IMR-90 (cell line): ENCODE results near the gene POLE3. TPM values are rescaled to one million over a fixed set of nuclear protein-coding genes. Genes with fewer than 3 reads are reported as not detected.

Source experiments
- ATAC-seq: fragments of 200-7000 bp; cut with Tn5 transposase; 2 replicates; pipeline ENCODE4 v1.9.1; 2020; ENCODE audit warnings: low read depth, mild to moderate bottlenecking, moderate library complexity
- BruUV-seq: library from RNA; stranded (reverse); fragments of 400-500 nt; replicated peaks from 2 replicates; lab custom pipeline; 2021; lab: Mats Ljungman, UMichigan
- CTCF ChIA-PET: fragments of 300-600 bp; formaldehyde crosslinking; extraction: SDS; loops from one replicate; lab custom pipeline; 2021; ENCODE audit warnings: antibody characterized with exemption; lab: Yijun Ruan, JAX
- POLR2A ChIA-PET: fragments of 300-600 bp; sonication (Branson Sonifier 250); formaldehyde crosslinking; loops from one replicate; lab custom pipeline; 2022; ENCODE audit warnings: antibody characterized with exemption; ENCODE audit not compliant: unreplicated experiment; lab: Charles Lee
- DNase-seq: peaks from one replicate; pipeline ENCODE4 v3.0.0; 2013
- H2AFZ ChIP-seq: replicated peaks from 2 replicates; pipeline ENCODE3; 2013; ENCODE audit warnings: low read length, mild to moderate bottlenecking; ENCODE audit not compliant: poor library complexity
- H2AK5ac ChIP-seq: 2 replicates; pipeline ENCODE4 v1.6.1; 2013; ENCODE audit warnings: low read depth, low read length, inconsistent platforms
- H2AK9ac ChIP-seq: replicated peaks from 2 replicates; pipeline ENCODE3; 2013; ENCODE audit warnings: mild to moderate bottlenecking, low read depth, low read length, moderate library complexity; ENCODE audit not compliant: poor library complexity
- H2BK120ac ChIP-seq: 2 replicates; pipeline ENCODE4 v1.6.1; 2013; ENCODE audit warnings: low read depth, low read length, inconsistent platforms
- H2BK15ac ChIP-seq: 3 replicates; pipeline ENCODE4 v1.6.1; 2013; ENCODE audit warnings: low read depth, low read length, inconsistent platforms
- H2BK20ac ChIP-seq: 2 replicates; pipeline ENCODE4 v1.6.1; 2013; ENCODE audit warnings: low read depth, mild to moderate bottlenecking, inconsistent platforms, low read length, moderate library complexity
- H2BK5ac ChIP-seq: 2 replicates; pipeline ENCODE4 v1.6.1; 2013; ENCODE audit warnings: mild to moderate bottlenecking, low read depth, low read length, inconsistent platforms; ENCODE audit not compliant: poor library complexity, severe bottlenecking
- H3K14ac ChIP-seq: replicated peaks from 2 replicates; pipeline ENCODE4 v1.6.1; 2013; ENCODE audit warnings: low read depth, low read length, inconsistent platforms
- H3K18ac ChIP-seq: 2 replicates; pipeline ENCODE4 v1.6.1; 2013; ENCODE audit warnings: low read depth, low read length, control low read depth
- H3K23ac ChIP-seq: 2 replicates; pipeline ENCODE4 v1.6.1; 2013; ENCODE audit warnings: low read depth, low read length, inconsistent platforms
- H3K27ac ChIP-seq: 2 replicates; pipeline ENCODE4 v1.5.1; 2013; ENCODE audit warnings: mild to moderate bottlenecking, control low read depth, low read length; ENCODE audit not compliant: insufficient read depth
- H3K27me3 ChIP-seq: 2 replicates; pipeline ENCODE4 v1.6.1; 2013; ENCODE audit warnings: low read length; ENCODE audit not compliant: control insufficient read depth, insufficient read depth
- H3K36me3 ChIP-seq: 2 replicates; pipeline ENCODE4 v1.6.1; 2013; ENCODE audit warnings: low read length, mixed read lengths; ENCODE audit not compliant: control insufficient read depth, insufficient read depth
- H3K4ac ChIP-seq: 2 replicates; pipeline ENCODE4 v1.6.1; 2013; ENCODE audit warnings: low read depth, low read length, inconsistent platforms
- H3K4me1 ChIP-seq: 2 replicates; pipeline ENCODE4 v1.6.1; 2013; ENCODE audit warnings: low read length, mixed read lengths; ENCODE audit not compliant: control insufficient read depth, insufficient read depth
- H3K4me2 ChIP-seq: 2 replicates; pipeline ENCODE4 v1.6.1; 2013; ENCODE audit warnings: low read depth, mild to moderate bottlenecking, control low read depth, low read length, moderate library complexity
- H3K4me3 ChIP-seq: 2 replicates; pipeline ENCODE4 v1.5.1; 2013; ENCODE audit warnings: low read depth, mild to moderate bottlenecking, control low read depth, low read length, moderate library complexity; ENCODE audit not compliant: insufficient read depth
- H3K56ac ChIP-seq: 2 replicates; pipeline ENCODE4 v1.6.1; 2013; ENCODE audit warnings: low read length, inconsistent platforms; ENCODE audit not compliant: insufficient read depth; ENCODE audit errors: extremely low read depth
- H3K79me1 ChIP-seq, 2 experiments: 2 replicates each; pipeline ENCODE4 v1.6.1; 2013; ENCODE audit warnings: low read length in 2 of 2, inconsistent platforms in 1 of 2, low read depth in 1 of 2
- H3K9ac ChIP-seq: 2 replicates; pipeline ENCODE4 v1.6.1; 2013; ENCODE audit warnings: low read depth, low read length, control low read depth
- H3K9me1 ChIP-seq: 2 replicates; pipeline ENCODE4 v1.6.1; 2013; ENCODE audit warnings: low read length, inconsistent platforms; ENCODE audit not compliant: insufficient read depth
- H3K9me3 ChIP-seq: 2 replicates; pipeline ENCODE4 v1.6.1; 2013; ENCODE audit warnings: low read length; ENCODE audit not compliant: control insufficient read depth, insufficient read depth
- H4K20me1 ChIP-seq: 2 replicates; pipeline ENCODE4 v1.6.1; 2013; ENCODE audit warnings: low read length, inconsistent platforms; ENCODE audit not compliant: insufficient read depth
- H4K5ac ChIP-seq: 2 replicates; pipeline ENCODE4 v1.6.1; 2013; ENCODE audit warnings: mild to moderate bottlenecking, low read depth, low read length, control low read depth
- H4K8ac ChIP-seq, 2 experiments: 2 replicates each; pipeline ENCODE4 v1.6.1; 2013; ENCODE audit warnings: low read depth in 2 of 2, low read length in 2 of 2, control low read depth in 1 of 2, inconsistent platforms in 1 of 2
- H4K91ac ChIP-seq: 2 replicates; pipeline ENCODE4 v1.6.1; 2013; ENCODE audit warnings: low read depth, low read length, inconsistent platforms; ENCODE audit not compliant: insufficient read depth
- BHLHE40 ChIP-seq: fragments of 150-350 bp; IDR thresholded peaks from 2 replicates; pipeline ENCODE4 v1.6.1; 2016; ENCODE audit warnings: mild to moderate bottlenecking, low read depth, low read length
- CEBPB ChIP-seq: IDR thresholded peaks from 2 replicates; pipeline ENCODE4 v1.6.1; 2012; ENCODE audit warnings: low read depth, low read length, improper control_type of control experiment
- CHD1 ChIP-seq: IDR thresholded peaks from 2 replicates; pipeline ENCODE4 v1.6.1; 2012; ENCODE audit warnings: low read depth, low read length, improper control_type of control experiment
- ELK1 ChIP-seq: fragments of 150-350 bp; IDR thresholded peaks from 2 replicates; pipeline ENCODE4 v1.6.1; 2016; ENCODE audit warnings: low read depth, mild to moderate bottlenecking, low read length, moderate library complexity, borderline replicate concordance
- FOS ChIP-seq: fragments of 150-350 bp; IDR thresholded peaks from 2 replicates; pipeline ENCODE4 v1.6.1; 2016; ENCODE audit warnings: low read depth, low read length
- MAFK ChIP-seq: IDR thresholded peaks from 2 replicates; pipeline ENCODE4 v1.6.1; 2012; ENCODE audit warnings: low read depth, low read length, improper control_type of control experiment
- MAZ ChIP-seq: IDR thresholded peaks from 2 replicates; pipeline ENCODE4 v1.6.1; 2012; ENCODE audit warnings: low read depth, mild to moderate bottlenecking, low read length, improper control_type of control experiment, moderate library complexity, borderline replicate concordance
- MXI1 ChIP-seq: IDR thresholded peaks from 2 replicates; pipeline ENCODE4 v1.6.1; 2012; ENCODE audit warnings: low read depth, mild to moderate bottlenecking, low read length, moderate library complexity, borderline replicate concordance
- NFE2L2 ChIP-seq: fragments of 150-350 bp; IDR thresholded peaks from 2 replicates; pipeline ENCODE4 v1.6.1; 2016; ENCODE audit warnings: low read depth, mild to moderate bottlenecking, low read length
- POLR2A ChIP-seq: IDR thresholded peaks from 2 replicates; pipeline ENCODE4 v1.6.1; 2012; ENCODE audit warnings: mild to moderate bottlenecking, low read depth, low read length
- RAD21 ChIP-seq: IDR thresholded peaks from 2 replicates; pipeline ENCODE4 v1.6.1; 2012; ENCODE audit warnings: low read length, improper control_type of control experiment
- RCOR1 ChIP-seq: IDR thresholded peaks from 2 replicates; pipeline ENCODE4 v1.6.1; 2012; ENCODE audit warnings: mild to moderate bottlenecking, low read length, improper control_type of control experiment; ENCODE audit not compliant: insufficient replicate concordance
- SMC3 ChIP-seq: fragments of 150-350 bp; IDR thresholded peaks from 2 replicates; pipeline ENCODE4 v1.6.1; 2016; ENCODE audit warnings: low read depth, mild to moderate bottlenecking, antibody characterized with exemption, low read length, moderate library complexity
- USF2 ChIP-seq: fragments of 150-350 bp; IDR thresholded peaks from 2 replicates; pipeline ENCODE4 v1.6.1; 2017; ENCODE audit warnings: mild to moderate bottlenecking, antibody characterized with exemption, low read length, low read depth
- dilution Hi-C: fragments of 300-500 bp; cut with HindIII; formaldehyde crosslinking; loops from one replicate; pipeline ENCODE4 v1.14.3; 2018; ENCODE audit warnings: low sequenced_read_pairs; ENCODE audit not compliant: unreplicated experiment
- in situ Hi-C: fragments of 300-500 bp; cut with MboI; formaldehyde crosslinking; loops from 3 replicates; pipeline ENCODE4 v1.14.3; 2019; ENCODE audit warnings: low sequenced_read_pairs, inconsistent platforms, mixed read lengths
- intact Hi-C: fragments of 100-400 bp; cut with micrococcal nuclease; formaldehyde crosslinking; loops from 2 replicates; pipeline ENCODE4 v1.10.0; 2022
- polyA plus RNA-seq, 3 experiments: library from polyadenylated mRNA; depleted of rRNA; stranded (reverse); fragments of >200 nt; gene quantifications; 2 replicates each; pipeline ENCODE4 v1.2.3, GENCODE V29; 2012; ENCODE audit warnings: low replicate concordance in 1 of 3
- total RNA-seq: library from RNA; depleted of rRNA; stranded (reverse); fragments of >200 nt; gene quantifications from 2 replicates; pipeline ENCODE4 v1.2.3, GENCODE V29; 2012

POLE3 gene
- total and polyA plus RNA-seq, 2 of the 4 experiments (the other 2 are of a cell fraction): 34.8 to 43.0 TPM

- TF ChIP-seq BHLHE40: no peak
These were observed 26.4 kb upstream of the POLE3 start (continued) for GRCh38 chr9:113436728-113437515.

- Histone ChIP-seq H4K8ac (no peak overlapping the region), H2BK15ac (no peak overlapping the region), H2AFZ (no peak overlapping the region), H3K27ac (no peak overlapping the region), H3K56ac (no peak overlapping the region), H2BK20ac (no peak overlapping the region), H3K9me1 (no peaks in the 10 kb centered on the region), H3K79me1 (no peaks in the 10 kb centered on the region), H3K4me1 (no peaks in the 10 kb centered on the region), H3K4me2 (no peak overlapping the region), H3K9ac (no peak overlapping the region), H3K36me3 (no peaks in the 10 kb centered on the region), H4K20me1 (no peaks in the 10 kb centered on the region), H4K5ac (no peak overlapping the region), H3K4ac (no peak overlapping the region), H3K4me3 (no peak overlapping the region), H3K27me3 (peaks cover 29% of the 10 kb centered on the region), H3K9me3 (no peaks in the 10 kb centered on the region), H2BK120ac (no peak overlapping the region), H2AK5ac (no peak overlapping the region), H3K14ac (no peak overlapping the region), H2BK5ac (no peak overlapping the region), H2AK9ac (no peak overlapping the region), H3K18ac (no peak overlapping the region), H4K91ac (no peak overlapping the region), H3K23ac (no peak overlapping the region)
- ChIA-PET CTCF (no interaction called here), POLR2A (no interaction called here)
- intact Hi-C loops (no loop called here), in situ Hi-C loops (no loop called here), dilution Hi-C loops (no loop called here)
- BruUV-seq: no TSS peak
- ATAC-seq (no peak), DNase-seq (no peak)
- TF ChIP-seq MXI1 (no peak), USF2 (no peak), NFE2L2 (no peak), CHD1 (no peak), RCOR1 (no peak), BHLHE40 (no peak), SMC3 (no peak), RAD21 (no peak), MAFK (no peak), POLR2A (no peak), ELK1 (no peak), MAZ (no peak), CEBPB (no peak), FOS (no peak)
These were observed 20.7 kb upstream of the POLE3 start for GRCh38 chr9:113431191-113431590.
